Ovary (tissue), 9 donors: Measurements from ENCODE around the gene WDR82. TPM values are rescaled to one million over a fixed set of nuclear protein-coding genes. Genes with fewer than 3 reads are reported as not detected.

Experiments
- DNase-seq, 5 donors: peaks; one replicate each; pipeline ENCODE4 v3.0.0-alpha.2; 2019 to 2020
- H3K27ac ChIP-seq, 2 donors: fragments of 200-600 bp; one replicate each; pipeline versions ENCODE4 v1.5.1 to v1.8.0; 2019 to 2022
- H3K27me3 ChIP-seq: fragments of 200-600 bp; one replicate; pipeline ENCODE4 v1.8.0; 2022
- H3K36me3 ChIP-seq: fragments of 200-600 bp; sonication (generic); one replicate; pipeline ENCODE4 v1.5.1; 2019
- H3K4me1 ChIP-seq: one replicate; pipeline ENCODE4 v1.8.1; 2013; ENCODE audit warnings: mild to moderate bottlenecking, moderate library complexity; ENCODE audit not compliant: insufficient read depth
- H3K4me3 ChIP-seq: fragments of 200-600 bp; sonication (generic); one replicate; pipeline ENCODE4 v1.5.1; 2017
- H3K9me3 ChIP-seq, 2 donors: fragments of 200-600 bp in 1 of 2; sonication (generic) in 1 of 2; one replicate each; pipeline versions ENCODE4 v1.5.1 to v1.8.1; 2013 to 2019; ENCODE audit warnings: mild to moderate bottlenecking in 1 of 2, moderate library complexity in 1 of 2
- EP300 ChIP-seq: sonication (generic); formaldehyde crosslinking; IDR thresholded peaks from one replicate; pipeline ENCODE4 v1.6.1; 2017; ENCODE audit warnings: antibody characterized with exemption
- POLR2A ChIP-seq: fragments of 450-650 bp; IDR thresholded peaks from one replicate; pipeline ENCODE4 v1.6.1; 2017; ENCODE audit warnings: antibody characterized with exemption, mild to moderate bottlenecking, moderate library complexity
- WGBS, 3 donors: extraction: QIAGEN DNeasy Blood & Tissue Kit in 1 of 3; methylation state at CpG; one replicate each; pipeline versions ENCODE4 v1.1.5 to v1.1.7; 2013 to 2017; 5-methylcytosine and 5-hydroxymethylcytosine counted together
- intact Hi-C, 4 donors: fragments of 100-400 bp; cut with DNase I; formaldehyde crosslinking; loops; one replicate each; pipeline versions ENCODE4 v1.11.0 to v1.15.1; 2022 to 2023
- polyA plus RNA-seq, 2 donors: library from polyadenylated mRNA; stranded (reverse); fragments of 200-250 nt in 1 of 2; fragments of 350-450 nt in 1 of 2; fragmentation: Illumina TruSeq in 1 of 2; extraction: RNeasy Lipid Tissue Mini Kit (QIAGEN cat#74804) in 1 of 2; gene quantifications; one replicate each; pipeline ENCODE4 v1.2.3, GENCODE V29; 2013 to 2014
- total RNA-seq, 7 donors: library from RNA; depleted of rRNA in 2 of 7; stranded (reverse); fragments of >200 nt in 2 of 7; fragmentation: NEBNext Ultra II Directional in 3 of 7; extraction: Animal tissue kit (Norgen Biotek cat#: 25700) in 3 of 7; gene quantifications; one replicate each; pipeline versions ENCODE4 v1.1.0 to v1.2.4, GENCODE V29; 2016 to 2023
- TF ChIP-seq, protein P1 (sequence below), 3 donors: fragments of 450-650 bp in 2 of 3; fragments of 200-600 bp in 1 of 3; IDR thresholded peaks; one replicate each; pipeline versions ENCODE4 v1.5.1 to v1.8.0; 2016 to 2022; ENCODE audit warnings: antibody characterized with exemption in 3 of 3, mild to moderate bottlenecking in 1 of 3
- donor health status: DM: no; HTN: no; CAD: no; lungs with moderate emphysema.
- donor health status: DM: no; HTN: no; CAD: no.
- donor health status: Bipolar disorder and iron deficiency.
- donor health status: DM: yes; HTN: yes; CAD: no.
- donor health status: DM: no; HTN: no; CAD: no.
- donor health status: DM: yes; HTN: yes; CAD: no.

WDR82 gene
- total and polyA plus RNA-seq, 9 donors: 36.4 to 110 (median 95.2) TPM

DNA sequence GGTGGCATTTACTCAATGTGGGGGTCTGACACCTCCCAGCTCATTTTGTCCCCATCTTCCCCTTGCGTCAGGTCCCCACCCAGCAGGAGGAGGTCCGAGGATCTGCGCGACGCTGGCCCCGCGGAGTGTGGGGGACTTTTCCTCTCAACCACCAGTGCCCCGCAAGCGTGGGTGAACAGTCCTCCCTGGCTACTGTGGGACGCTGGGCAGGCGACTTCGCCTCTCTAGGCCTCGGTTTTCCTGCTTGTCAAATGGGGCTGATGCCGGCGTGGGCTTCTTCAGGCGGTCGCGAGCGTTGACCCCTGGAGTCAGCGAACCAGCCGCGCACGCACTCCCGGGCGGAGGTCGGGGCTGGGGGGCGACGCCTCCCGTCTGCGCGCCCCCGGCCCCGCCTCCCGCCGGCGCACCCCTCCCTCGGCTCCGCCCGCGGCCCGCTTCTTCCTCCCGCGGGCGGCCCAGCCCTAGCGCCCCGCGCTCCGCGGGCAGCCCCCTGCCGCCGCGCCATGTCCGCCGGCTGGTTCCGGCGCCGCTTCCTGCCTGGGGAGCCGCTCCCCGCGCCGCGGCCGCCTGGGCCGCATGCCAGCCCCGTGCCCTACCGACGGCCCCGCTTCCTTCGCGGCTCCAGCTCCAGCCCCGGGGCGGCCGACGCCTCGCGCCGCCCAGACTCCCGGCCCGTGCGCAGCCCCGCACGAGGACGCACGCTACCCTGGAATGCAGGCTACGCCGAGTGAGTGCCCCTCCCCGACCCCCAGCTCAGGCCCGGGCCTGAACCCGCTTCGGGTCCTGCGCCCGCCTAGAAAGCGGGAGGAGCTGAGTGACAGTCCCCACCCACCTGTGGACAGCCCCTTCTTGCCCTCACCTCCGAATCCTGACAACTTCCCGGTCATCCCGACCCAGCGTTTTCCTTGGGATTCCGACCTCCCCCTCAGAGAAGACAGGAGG, 32.9 kb downstream of the WDR82 start, which contains the start of gene PPM1M:
Gene PPM1M, plus strand, starts transcription at position 438 of the 942 bp plus-strand sequence. Its CDS starts 66 bp downstream, at position 504.
- Histone ChIP-seq H3K27ac (peak within 1 kb of the TSS; percentile 73 to 83), H3K27me3 (no peaks in the 10 kb centered on the region), H3K4me3 (peak within 1 kb of the TSS; percentile 43), H3K36me3 (no peaks in the 10 kb centered on the region), H3K4me1 (peaks cover 5% of the 10 kb centered on the region), H3K9me3 (no peaks in the 10 kb centered on the region)
- WGBS, 3 donors: 1 to 2% (median 2%) methylated on average over 59 to 98 of the region's 98 CpGs
- intact Hi-C loops: no loop called here
- no peak for TF ChIP-seq POLR2A
- TF ChIP-seq EP300: no peak
- TF ChIP-seq, protein P1, sequence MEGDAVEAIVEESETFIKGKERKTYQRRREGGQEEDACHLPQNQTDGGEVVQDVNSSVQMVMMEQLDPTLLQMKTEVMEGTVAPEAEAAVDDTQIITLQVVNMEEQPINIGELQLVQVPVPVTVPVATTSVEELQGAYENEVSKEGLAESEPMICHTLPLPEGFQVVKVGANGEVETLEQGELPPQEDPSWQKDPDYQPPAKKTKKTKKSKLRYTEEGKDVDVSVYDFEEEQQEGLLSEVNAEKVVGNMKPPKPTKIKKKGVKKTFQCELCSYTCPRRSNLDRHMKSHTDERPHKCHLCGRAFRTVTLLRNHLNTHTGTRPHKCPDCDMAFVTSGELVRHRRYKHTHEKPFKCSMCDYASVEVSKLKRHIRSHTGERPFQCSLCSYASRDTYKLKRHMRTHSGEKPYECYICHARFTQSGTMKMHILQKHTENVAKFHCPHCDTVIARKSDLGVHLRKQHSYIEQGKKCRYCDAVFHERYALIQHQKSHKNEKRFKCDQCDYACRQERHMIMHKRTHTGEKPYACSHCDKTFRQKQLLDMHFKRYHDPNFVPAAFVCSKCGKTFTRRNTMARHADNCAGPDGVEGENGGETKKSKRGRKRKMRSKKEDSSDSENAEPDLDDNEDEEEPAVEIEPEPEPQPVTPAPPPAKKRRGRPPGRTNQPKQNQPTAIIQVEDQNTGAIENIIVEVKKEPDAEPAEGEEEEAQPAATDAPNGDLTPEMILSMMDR (IDR thresholded peaks at IDR 0.05): no peak
- peak; percentile 56 to 80 (median 67) for DNase-seq

DNA sequence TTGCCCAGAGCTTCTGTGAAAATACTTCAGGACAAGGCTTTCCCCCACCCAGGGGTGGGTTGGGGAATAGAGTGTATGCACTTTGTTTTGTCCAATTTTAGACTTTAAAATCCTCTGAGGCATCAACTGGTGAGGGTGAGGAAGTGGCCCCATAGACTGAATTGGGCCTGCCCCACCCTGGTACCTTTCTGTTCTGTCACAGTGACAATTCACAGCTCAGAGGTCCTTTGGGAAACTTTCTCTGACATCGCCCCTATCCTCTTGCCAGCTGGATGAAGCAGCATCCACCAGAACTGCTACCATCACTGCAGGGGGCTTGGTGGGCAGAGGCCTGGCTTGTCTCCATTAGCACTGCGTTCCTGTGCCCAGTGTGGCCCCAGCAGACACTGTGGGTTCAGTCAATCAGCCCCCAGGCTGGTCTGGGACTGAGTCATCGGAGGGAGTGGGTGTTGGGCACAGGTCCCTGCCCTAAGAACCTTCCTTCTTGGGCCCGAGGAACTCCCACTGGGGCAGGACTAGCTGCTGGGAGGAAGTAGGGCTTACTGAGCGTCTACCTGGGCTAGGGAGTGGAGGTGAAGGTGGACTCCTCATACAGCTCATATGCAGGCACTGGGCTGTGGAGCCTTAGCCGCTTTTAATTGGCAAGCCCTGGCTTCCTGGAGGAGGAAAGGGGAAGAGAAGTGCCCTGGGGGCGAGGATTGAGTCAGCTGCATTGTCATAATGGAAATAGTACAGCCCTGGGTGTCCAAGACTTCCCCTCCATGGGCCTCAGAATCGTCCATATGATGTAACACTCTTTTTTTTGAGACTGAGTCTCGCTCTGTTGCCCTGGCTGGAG, 34.4 kb downstream of the WDR82 start:
- peak in 2 of 5 donors; percentile 15 to 28 for DNase-seq
- no peaks in the 10 kb centered on the region for H3K36me3 ChIP-seq
- intact Hi-C loops: no loop called here
- peaks cover 5% of the 10 kb centered on the region for H3K4me1 ChIP-seq
- TF ChIP-seq EP300 (no peak), POLR2A (no peak)
- TF ChIP-seq, protein P1 (IDR thresholded peaks at IDR 0.05): no peak
- no peaks in the 10 kb centered on the region for H3K9me3 ChIP-seq
- H3K4me3 ChIP-seq: no peak overlapping the region
- WGBS, 3 donors: 80 to 91% (median 89%) methylated on average over 9 of the region's 9 CpGs
- H3K27me3 ChIP-seq: no peaks in the 10 kb centered on the region
- H3K27ac ChIP-seq: no peak overlapping the region

DNA sequence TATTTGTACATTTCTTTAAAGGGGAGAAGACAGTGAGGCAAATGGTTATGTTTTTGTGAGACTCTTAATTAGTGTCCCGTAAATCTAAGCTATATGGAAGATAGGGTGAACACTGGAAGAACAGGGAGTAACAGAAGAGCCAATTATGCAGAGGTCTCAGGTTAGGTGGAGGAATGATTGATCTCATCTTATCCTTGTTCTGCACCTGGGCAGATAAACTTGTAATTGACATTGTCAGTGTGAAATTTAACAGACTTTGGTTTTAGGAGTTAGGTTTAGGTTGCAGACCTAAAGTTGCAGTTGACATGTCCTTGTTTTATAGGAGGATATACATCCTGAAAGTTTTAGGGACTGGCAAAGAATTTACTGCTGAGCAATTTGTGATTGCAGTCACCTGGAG, 36.4 kb downstream of the WDR82 start:
- H3K27me3 ChIP-seq: no peaks in the 10 kb centered on the region
- no peaks in the 10 kb centered on the region for H3K9me3 ChIP-seq
- no peak for DNase-seq
- no peak overlapping the region for H3K4me3 ChIP-seq
- no peaks in the 10 kb centered on the region for H3K36me3 ChIP-seq
- intact Hi-C loops: no loop called here
- peaks cover 10% of the 10 kb centered on the region for H3K4me1 ChIP-seq
- TF ChIP-seq EP300: no peak
- TF ChIP-seq POLR2A: no peak
- TF ChIP-seq, protein P1 (IDR thresholded peaks at IDR 0.05): no peak
- WGBS, 3 donors: 47 to 63% (median 54%) methylated on average over 1 of the region's 1 CpG
- H3K27ac ChIP-seq: no peak overlapping the region

DNA sequence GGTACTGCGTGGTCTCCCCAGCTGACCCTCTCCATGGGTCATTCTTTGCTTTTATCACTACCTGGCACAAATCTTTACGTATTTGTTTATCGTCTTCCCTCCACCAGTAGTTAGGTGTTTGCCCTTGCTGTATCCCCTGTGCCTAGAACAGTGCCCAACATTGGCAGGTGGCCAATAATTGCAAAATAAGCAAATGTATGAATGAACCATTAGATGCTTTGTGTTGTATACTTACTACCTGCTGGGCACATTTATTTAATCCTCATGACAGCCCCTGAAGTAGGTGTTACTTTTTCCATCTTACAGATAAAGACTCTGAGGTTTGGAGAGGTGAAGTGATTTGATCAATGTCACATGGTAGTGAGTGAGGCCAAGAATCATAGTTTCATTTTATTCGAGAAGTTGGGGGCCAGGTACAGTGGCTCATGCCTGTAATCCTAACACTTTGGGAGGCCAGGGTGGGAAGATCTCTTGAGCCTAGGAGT, 37.5 kb downstream of the WDR82 start:
- H3K4me3 ChIP-seq: no peak overlapping the region
- intact Hi-C loops: no loop called here
- peaks cover 18% of the 10 kb centered on the region for H3K4me1 ChIP-seq
- no peaks in the 10 kb centered on the region for H3K9me3 ChIP-seq
- H3K36me3 ChIP-seq: no peaks in the 10 kb centered on the region
- TF ChIP-seq, protein P1 (IDR thresholded peaks at IDR 0.05): no peak
- TF ChIP-seq POLR2A: no peak
- no peak for TF ChIP-seq EP300
- H3K27me3 ChIP-seq: no peaks in the 10 kb centered on the region
- DNase-seq: peak in 1 of 5 donors; percentile 8
- H3K27ac ChIP-seq: no peak overlapping the region
- 86 to 88% (median 86%) methylated on average over 4 of the region's 4 CpGs for WGBS, 3 donors
